H1 (cell line): ENCODE data around the gene PLEKHG5. TPM values are rescaled to one million over a fixed set of nuclear protein-coding genes. Genes with fewer than 3 reads are reported as not detected.
A peak's percentile ranks its signal among the peaks of the same experiment; 100 is the strongest.

Experiments used
- CTCF ChIA-PET: fragments of 300-600 bp; sonication (Branson Sonifier 250); formaldehyde crosslinking; loops from one replicate; lab custom pipeline; 2021; ENCODE audit not compliant: partially characterized antibody; lab: Charles Lee
- POLR2A ChIA-PET: fragments of 300-600 bp; sonication (Branson Sonifier 250); formaldehyde crosslinking; loops from one replicate; lab custom pipeline; 2021; ENCODE audit warnings: inconsistent platforms; ENCODE audit not compliant: partially characterized antibody; lab: Charles Lee
- DNase-seq, 2 experiments: peaks; one replicate each; pipeline versions ENCODE4 v3.0.0 to v3.0.0-alpha.2; 2010 to 2022; ENCODE audit warnings: low spot score in 2 of 2, low read depth in 1 of 2, mixed read lengths in 1 of 2
- FAIRE-seq: peaks from 2 replicates; lab custom pipeline; 2011; peaks lifted over from hg19 to GRCh38; lab: Jason Lieb, UNC
- H2AFZ ChIP-seq: 2 replicates; pipeline ENCODE4 v1.8.1; 2012; ENCODE audit warnings: low read length, inconsistent platforms
- H2AK5ac ChIP-seq: 2 replicates; pipeline ENCODE4 v1.6.1; 2013; ENCODE audit warnings: low read depth, low read length
- H2BK120ac ChIP-seq: replicated peaks from 2 replicates; pipeline ENCODE3; 2013; ENCODE audit warnings: low read depth, low read length, inconsistent platforms
- H2BK12ac ChIP-seq: 2 replicates; pipeline ENCODE4 v1.6.1; 2013; ENCODE audit warnings: low read depth, low read length
- H2BK15ac ChIP-seq: 2 replicates; pipeline ENCODE4 v1.6.1; 2013; ENCODE audit warnings: low read length
- H2BK20ac ChIP-seq: 2 replicates; pipeline ENCODE4 v1.6.1; 2013; ENCODE audit warnings: low read length
- H2BK5ac ChIP-seq: 2 replicates; pipeline ENCODE4 v1.6.1; 2013; ENCODE audit warnings: low read depth, low read length
- H3K14ac ChIP-seq: 2 replicates; pipeline ENCODE4 v1.6.1; 2013; ENCODE audit warnings: inconsistent platforms; ENCODE audit not compliant: insufficient read length
- H3K18ac ChIP-seq: 2 replicates; pipeline ENCODE4 v1.6.1; 2013; ENCODE audit warnings: low read length; ENCODE audit errors: extremely low read depth
- H3K23ac ChIP-seq: 2 replicates; pipeline ENCODE4 v1.6.1; 2013; ENCODE audit warnings: inconsistent platforms; ENCODE audit not compliant: insufficient read length
- H3K23me2 ChIP-seq: 2 replicates; pipeline ENCODE4 v1.6.1; 2013; ENCODE audit warnings: low read depth, low read length
- H3K27ac ChIP-seq: 2 replicates; pipeline ENCODE4 v1.6.1; 2011; ENCODE audit warnings: low read depth, low read length, inconsistent platforms
- H3K27me3 ChIP-seq, 4 experiments: replicated peaks in 1 of 4; 1 replicate in 1 of 4; 2 replicates in 3 of 4; pipeline versions ENCODE4 v1.6.1 to v1.8.1; 2011 to 2013; ENCODE audit warnings: low read length in 3 of 4, mild to moderate bottlenecking in 3 of 4, inconsistent platforms in 2 of 4, mixed read lengths in 2 of 4, moderate library complexity in 1 of 4; ENCODE audit not compliant: control insufficient read depth in 3 of 4, insufficient read depth in 3 of 4; ENCODE audit errors: extremely low read depth in 1 of 4
- H3K36me3 ChIP-seq, 4 experiments: 2 replicates each; pipeline versions ENCODE4 v1.6.1 to v1.8.1; 2011 to 2013; ENCODE audit warnings: mild to moderate bottlenecking in 4 of 4, low read length in 3 of 4, moderate library complexity in 2 of 4, control low read depth in 1 of 4, inconsistent platforms in 1 of 4; ENCODE audit not compliant: insufficient read depth in 4 of 4, control insufficient read depth in 2 of 4
- H3K4ac ChIP-seq: replicated peaks from 2 replicates; pipeline ENCODE3; 2013; ENCODE audit warnings: low read length, low read depth, mixed read lengths, inconsistent platforms; ENCODE audit not compliant: insufficient read length
- H3K4me1 ChIP-seq, 4 experiments: replicated peaks in 1 of 4; 1 replicate in 1 of 4; 2 replicates in 3 of 4; pipeline versions ENCODE4 v1.6.1 to v1.8.1; 2011 to 2013; ENCODE audit warnings: low read length in 3 of 4, inconsistent platforms in 2 of 4, mixed read lengths in 1 of 4; ENCODE audit not compliant: insufficient read depth in 4 of 4, control insufficient read depth in 3 of 4
- H3K4me2 ChIP-seq, 2 experiments: 2 replicates each; pipeline versions ENCODE4 v1.6.1 to v1.8.1; 2011 to 2013; ENCODE audit warnings: low read depth in 2 of 2, low read length in 2 of 2, control low read depth in 1 of 2, inconsistent platforms in 1 of 2, mild to moderate bottlenecking in 1 of 2; ENCODE audit not compliant: insufficient read depth in 1 of 2
- H3K4me3 ChIP-seq, 4 experiments: fragments of 200-600, 300-600 bp in 1 of 4; sonication (generic), shearing (Covaris generic), sonication (Bioruptor Twin) in 1 of 4; 2 replicates each; pipeline versions ENCODE4 v1.5.1 to v1.8.1; 2011 to 2016; ENCODE audit warnings: low read length in 4 of 4, low read depth in 3 of 4, control low read depth in 2 of 4, inconsistent platforms in 2 of 4, mild to moderate bottlenecking in 2 of 4, mixed read lengths in 1 of 4, moderate library complexity in 1 of 4; ENCODE audit not compliant: insufficient read depth in 2 of 4; ENCODE audit errors: extremely low read depth in 1 of 4
- H3K56ac ChIP-seq: replicated peaks from 2 replicates; pipeline ENCODE3; 2013; ENCODE audit warnings: low read depth, mild to moderate bottlenecking, mixed read lengths, low read length, inconsistent platforms; ENCODE audit not compliant: insufficient read length
- H3K79me1 ChIP-seq: 2 replicates; pipeline ENCODE4 v1.6.1; 2013; ENCODE audit warnings: low read depth, low read length, control low read depth
- H3K79me2 ChIP-seq, 2 experiments: 2 replicates each; pipeline versions ENCODE4 v1.6.1 to v1.8.1; 2012 to 2013; ENCODE audit warnings: low read length in 2 of 2, mild to moderate bottlenecking in 2 of 2, inconsistent platforms in 1 of 2; ENCODE audit not compliant: insufficient read depth in 2 of 2, control insufficient read depth in 1 of 2
- H3K9ac ChIP-seq, 4 experiments: replicated peaks in 1 of 4; 1 replicate in 1 of 4; 2 replicates in 3 of 4; pipeline versions ENCODE4 v1.6.1 to v1.8.1; 2011 to 2013; ENCODE audit warnings: low read depth in 3 of 4, low read length in 3 of 4, control low read depth in 2 of 4, mild to moderate bottlenecking in 2 of 4, moderate library complexity in 2 of 4, inconsistent platforms in 1 of 4; ENCODE audit errors: extremely low read depth in 1 of 4
- H3K9me3 ChIP-seq, 2 experiments: 2 replicates each; pipeline versions ENCODE4 v1.6.1 to v1.8.1; 2012 to 2013; ENCODE audit warnings: mild to moderate bottlenecking in 2 of 2, moderate library complexity in 2 of 2, control low read depth in 1 of 2, inconsistent platforms in 1 of 2, low read depth in 1 of 2, low read length in 1 of 2, mixed read lengths in 1 of 2; ENCODE audit not compliant: insufficient read depth in 2 of 2
- H4K20me1 ChIP-seq, 2 experiments: replicated peaks in 1 of 2; 2 replicates each; pipeline versions ENCODE3 to v1.8.1; 2011 to 2013; ENCODE audit warnings: inconsistent platforms in 2 of 2, low read length in 2 of 2, mild to moderate bottlenecking in 1 of 2; ENCODE audit not compliant: insufficient read depth in 2 of 2, control insufficient read depth in 1 of 2
- H4K5ac ChIP-seq: 2 replicates; pipeline ENCODE4 v1.6.1; 2013; ENCODE audit warnings: low read length, low read depth, mixed read lengths, inconsistent platforms; ENCODE audit not compliant: insufficient read length
- H4K8ac ChIP-seq: 2 replicates; pipeline ENCODE4 v1.8.0; 2013; ENCODE audit warnings: mild to moderate bottlenecking, moderate library complexity, low read length, inconsistent platforms; ENCODE audit not compliant: insufficient read depth; ENCODE audit errors: extremely low read depth
- H4K91ac ChIP-seq: replicated peaks from 2 replicates; pipeline ENCODE3; 2013; ENCODE audit warnings: low read length, mixed read lengths, inconsistent platforms; ENCODE audit not compliant: insufficient read length
- BRCA1 ChIP-seq: IDR thresholded peaks from 2 replicates; pipeline ENCODE4 v1.6.1; 2012; ENCODE audit warnings: low read depth, low read length, improper control_type of control experiment
- CEBPB ChIP-seq: IDR thresholded peaks from 2 replicates; pipeline ENCODE4 v1.6.1; 2012; ENCODE audit warnings: low read depth, low read length
- CHD1 ChIP-seq: IDR thresholded peaks from 2 replicates; pipeline ENCODE4 v1.6.1; 2012; ENCODE audit warnings: low read depth, low read length, improper control_type of control experiment
- HDAC2 ChIP-seq, 2 experiments: fragments of 300-600 bp in 1 of 2; sonication (generic) in 1 of 2; IDR thresholded peaks; 2 replicates each; pipeline ENCODE4 v1.6.1; 2011 to 2012; ENCODE audit warnings: low read depth in 2 of 2, low read length in 2 of 2, mild to moderate bottlenecking in 2 of 2, moderate library complexity in 2 of 2, borderline replicate concordance in 1 of 2, inconsistent platforms in 1 of 2
- JUN ChIP-seq: IDR thresholded peaks from 2 replicates; pipeline ENCODE4 v1.6.1; 2011; ENCODE audit warnings: low read depth, mild to moderate bottlenecking, improper control_type of control experiment, low read length
- NRF1 ChIP-seq: IDR thresholded peaks from 2 replicates; pipeline ENCODE4 v1.6.1; 2011; ENCODE audit warnings: mild to moderate bottlenecking, low read depth, low read length, improper control_type of control experiment
- POU5F1 ChIP-seq: IDR thresholded peaks from 2 replicates; pipeline ENCODE4 v1.6.1; 2011; ENCODE audit warnings: low read depth, mild to moderate bottlenecking, low read length, moderate library complexity
- RBBP5 ChIP-seq: IDR thresholded peaks from 2 replicates; pipeline ENCODE4 v1.7.1; 2012; ENCODE audit warnings: low read depth, mild to moderate bottlenecking, inconsistent platforms, low read length, moderate library complexity, borderline replicate concordance
- SAP30 ChIP-seq: fragments of 300-600 bp; sonication (generic); IDR thresholded peaks from 2 replicates; pipeline ENCODE4 v1.7.1; 2012; ENCODE audit warnings: low read length, moderate library complexity, mild to moderate bottlenecking, inconsistent platforms; ENCODE audit not compliant: insufficient read depth, insufficient replicate concordance
- SP4 ChIP-seq: IDR thresholded peaks from 2 replicates; pipeline ENCODE4 v1.6.1; 2012; ENCODE audit warnings: low read length, inconsistent platforms
- SUZ12 ChIP-seq: fragments of 200-600 bp; sonication (generic); IDR thresholded peaks from 2 replicates; pipeline ENCODE4 v1.6.1; 2012; ENCODE audit warnings: mild to moderate bottlenecking, inconsistent platforms, low read length, moderate library complexity, mixed read lengths
- TAF1 ChIP-seq: IDR thresholded peaks from 2 replicates; pipeline ENCODE4 v1.6.1; 2011; ENCODE audit warnings: mild to moderate bottlenecking, low read depth, low read length
- TAF7 ChIP-seq: optimal IDR thresholded peaks from 2 replicates; pipeline ENCODE3; 2011; ENCODE audit warnings: low read depth, mild to moderate bottlenecking, inconsistent platforms, low read length, moderate library complexity, borderline replicate concordance
- TBP ChIP-seq: IDR thresholded peaks from 2 replicates; pipeline ENCODE4 v1.6.1; 2011; ENCODE audit warnings: low read depth, low read length, improper control_type of control experiment
- TEAD4 ChIP-seq: IDR thresholded peaks from 2 replicates; pipeline ENCODE4 v1.6.1; 2012; ENCODE audit warnings: low read depth, low read length, inconsistent platforms, mixed read lengths
- WGBS, 2 experiments: shearing (Covaris generic) in 1 of 2; methylation state at CpG; one replicate each; pipeline versions ENCODE4 v1.1.6 to v1.1.7; 2013 to 2015; ENCODE audit warnings: low lambda C conversion rate in 2 of 2, mixed read lengths in 2 of 2, inconsistent platforms in 1 of 2, low coverage in 1 of 2, missing lambda C conversion rate in 1 of 2; ENCODE audit not compliant: insufficient replicate concordance in 2 of 2, insufficient coverage in 1 of 2, insufficient read length in 1 of 2; ENCODE audit errors: extremely low coverage in 1 of 2, missing lambda C conversion rate in 1 of 2; 5-methylcytosine and 5-hydroxymethylcytosine counted together
- polyA plus RNA-seq, 7 experiments: library from polyadenylated mRNA; depleted of rRNA in 3 of 7; stranded (reverse) in 5 of 7; unstranded in 2 of 7; fragments of >200 nt in 5 of 7; fragments of 200-250 nt in 2 of 7; gene quantifications; 1 replicate in 5 of 7; 2 replicates in 1 of 7; 4 replicates in 1 of 7; pipeline versions ENCODE4 v1.2.1 to v1.2.3, GENCODE V29; 2011 to 2013; ENCODE audit warnings: missing spikeins in 2 of 7, mixed read lengths in 2 of 7
- total RNA-seq: library from RNA; stranded (reverse); fragmentation: NEBNext Ultra II Directional; extraction: Animal tissue kit (Norgen Biotek cat#: 25700); gene quantifications from 2 replicates; pipeline ENCODE4 v1.2.1, GENCODE V29; 2021

PLEKHG5 gene
- total and polyA plus RNA-seq, 2 of the 8 experiments (the other 6 are each of a cell fraction or from before 2014, with no cell fraction given) = 10.4 to 13.8 TPM

DNA sequence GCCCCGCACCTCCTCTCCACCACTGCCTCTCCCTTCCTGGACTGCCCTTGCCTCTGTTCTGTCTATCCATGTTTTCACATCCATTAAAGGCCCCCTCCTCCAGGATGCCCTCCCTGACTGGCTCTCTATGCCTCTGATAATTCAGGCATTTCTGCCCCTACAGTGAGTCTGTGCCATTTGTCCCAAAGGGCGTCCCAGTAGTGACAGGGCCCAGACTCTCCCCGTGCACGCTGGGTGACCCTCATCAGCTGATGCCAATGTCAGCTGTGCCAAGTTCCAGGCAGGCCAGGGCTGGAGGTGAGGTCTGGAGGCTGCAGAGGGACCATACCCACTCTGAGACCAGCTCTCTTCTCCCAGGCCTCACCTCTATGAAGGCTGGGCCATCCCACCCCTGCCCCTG, 3.2 kb upstream of the PLEKHG5 start:
- Histone ChIP-seq H3K9ac (no peak overlapping the region), H3K4me2 (no peak overlapping the region; a peak in 1 of 4 replicates), H4K20me1 (peaks cover 4% of the 10 kb centered on the region in 2 experiments), H2BK12ac (peak overlapping the region; percentile 29; the same call in 1 of the 2 replicates), H2BK120ac (no peak overlapping the region), H3K56ac (no peak overlapping the region), H3K23me2 (peaks cover 20% of the 10 kb centered on the region; the same call in 1 of the 2 replicates), H4K8ac (no peak overlapping the region; the same call in 1 of the 2 replicates), H2AK5ac (no peak overlapping the region), H4K91ac (no peak overlapping the region), H2BK20ac (no peak overlapping the region), H3K4ac (no peak overlapping the region), H3K36me3 (no peaks in the 10 kb centered on the region), H3K23ac (no peak overlapping the region), H2AFZ (no peak overlapping the region), H3K27ac (no peak overlapping the region), H2BK15ac (0 out of 2 replicates have a peak overlapping the region, but pooled peaks have one; percentile 5), H3K4me1 (peaks cover 0 to 38% (median 23%) of the 10 kb centered on the region in 4 experiments; a peak in 6 of 7 replicates), H3K27me3 (peaks cover 0 to 31% (median 20%) of the 10 kb centered on the region in 4 experiments; a peak in 5 of 7 replicates), H3K79me2 (no peaks in the 10 kb centered on the region), H2BK5ac (no peak overlapping the region), H3K9me3 (no peaks in the 10 kb centered on the region), H3K14ac (no peak overlapping the region), H3K4me3 (no peak overlapping the region), H3K18ac (no peak overlapping the region), H3K79me1 (no peaks in the 10 kb centered on the region; the same call in 1 of the 2 replicates), H4K5ac (no peak overlapping the region)
- 90% methylated on average over 4 of the region's 4 CpGs; no CpG with 5 or more reads in 1 of the 2 experiments for WGBS, 2 experiments
- FAIRE-seq (no peak), DNase-seq (no peak)
- POLR2A ChIA-PET = no interaction called here
- CTCF ChIA-PET = interaction anchor here (0.8 to 12.0 kb wide), 7 partner anchors 8 to 50 kb away, joined by 3 to 168 read pairs (median 6); no protein-coding TSS in a partner anchor
- TF ChIP-seq SP4 = no peak
- TF ChIP-seq TAF7 = no peak
- no peak for TF ChIP-seq RBBP5
- TF ChIP-seq SAP30 = no peak
- TF ChIP-seq BRCA1 = no peak
- no peak for TF ChIP-seq JUN
- TF ChIP-seq HDAC2 (IDR thresholded peaks at IDR 0.05; ENCODE audit: borderline replicate concordance in 1 of 2, low read depth in 2 of 2, low read length in 2 of 2) = no peak
- no peak for TF ChIP-seq TAF1
- no peak for TF ChIP-seq POU5F1
- no peak for TF ChIP-seq TBP
- no peak for TF ChIP-seq SUZ12
- TF ChIP-seq NRF1 = no peak
- TF ChIP-seq CEBPB = no peak
- no peak for TF ChIP-seq CHD1
- no peak for TF ChIP-seq TEAD4
